Thymus (tissue), 11 donors: ENCODE results near the gene LPIN1. TPM values are rescaled to one million over a fixed set of nuclear protein-coding genes. Genes with fewer than 3 reads are reported as not detected.

ENCODE experiments used
- DNase-seq, 9 donors: peaks; one replicate each; pipeline ENCODE4 v3.0.0-alpha.2; 2013; ENCODE audit warnings: low spot score in 9 of 9, low read depth in 6 of 9, missing footprints in 1 of 9
- H3K27ac ChIP-seq, 2 donors: one replicate each; pipeline ENCODE4 v1.5.1; 2013; ENCODE audit warnings: control low read depth in 1 of 2, low read depth in 1 of 2, low read length in 1 of 2, mild to moderate bottlenecking in 1 of 2, moderate library complexity in 1 of 2
- H3K27me3 ChIP-seq, 2 donors: one replicate each; pipeline ENCODE4 v1.5.1; 2013; ENCODE audit warnings: low read length in 1 of 2; ENCODE audit not compliant: control insufficient read depth in 2 of 2, insufficient read depth in 1 of 2
- H3K36me3 ChIP-seq, 2 donors: one replicate each; pipeline ENCODE4 v1.5.1; 2013; ENCODE audit warnings: low read length in 1 of 2, mild to moderate bottlenecking in 1 of 2, moderate library complexity in 1 of 2; ENCODE audit not compliant: control insufficient read depth in 2 of 2, insufficient read depth in 2 of 2
- H3K4me1 ChIP-seq, 2 donors: one replicate each; pipeline ENCODE4 v1.5.1; 2013; ENCODE audit warnings: low read length in 2 of 2; ENCODE audit not compliant: control insufficient read depth in 2 of 2, insufficient read depth in 2 of 2
- H3K4me3 ChIP-seq, 2 donors: one replicate each; pipeline ENCODE4 v1.5.1; 2013; ENCODE audit warnings: low read length in 2 of 2, control low read depth in 1 of 2, mild to moderate bottlenecking in 1 of 2
- H3K9me3 ChIP-seq, 2 donors: one replicate each; pipeline ENCODE4 v1.5.1; 2013; ENCODE audit warnings: low read length in 1 of 2, mild to moderate bottlenecking in 1 of 2; ENCODE audit not compliant: control insufficient read depth in 2 of 2, insufficient read depth in 1 of 2
- WGBS: extraction: QIAGEN DNeasy Blood & Tissue Kit; methylation state at CpG from one replicate; pipeline ENCODE4 v1.1.7; 2013; 5-methylcytosine and 5-hydroxymethylcytosine counted together
- polyA plus RNA-seq: library from polyadenylated mRNA; stranded (reverse); fragments of 200-250 nt; gene quantifications from one replicate; pipeline ENCODE4 v1.2.3, GENCODE V29; 2013
- total RNA-seq: library from RNA; stranded (reverse); fragments of 120-200 nt; gene quantifications from one replicate; pipeline ENCODE4 v1.2.4, GENCODE V29; 2013
- donor health status: healthy.

LPIN1 gene
- total and polyA plus RNA-seq, 2 donors, result 15.6 to 46.6 TPM

- Histone ChIP-seq H3K9me3 (no peaks in the 10 kb centered on the region), H3K27me3 (no peaks in the 10 kb centered on the region), H3K4me1 (no peaks in the 10 kb centered on the region), H3K36me3 (peaks cover 29 to 52% of the 10 kb centered on the region in 2 donors), H3K4me3 (no peak overlapping the region), H3K27ac (no peak overlapping the region)
- WGBS, result 95% methylated on average over 8 of the region's 8 CpGs
- DNase-seq, result no peak
Observed at GRCh38 chr2:11771971-11772615, 25.7 kb downstream of the LPIN1 start.

- H3K27ac ChIP-seq, result no peak overlapping the region
- 84% methylated on average over 10 of the region's 10 CpGs for WGBS
- H3K36me3 ChIP-seq, result peaks cover 26 to 49% of the 10 kb centered on the region in 2 donors
- no peaks in the 10 kb centered on the region for H3K27me3 ChIP-seq
- H3K4me1 ChIP-seq, result no peaks in the 10 kb centered on the region
- no peaks in the 10 kb centered on the region for H3K9me3 ChIP-seq
- DNase-seq, result no peak
- no peak overlapping the region for H3K4me3 ChIP-seq
Observed at GRCh38 chr2:11773111-11773510, 26.7 kb downstream of the LPIN1 start.

- Histone ChIP-seq H3K27me3 (no peaks in the 10 kb centered on the region), H3K36me3 (peaks cover 26 to 50% of the 10 kb centered on the region in 2 donors), H3K27ac (no peak overlapping the region), H3K4me1 (peaks cover 1 to 3% of the 10 kb centered on the region in 2 donors), H3K4me3 (no peak overlapping the region), H3K9me3 (no peaks in the 10 kb centered on the region)
- DNase-seq, result no peak
- 91% methylated on average over 7 of the region's 7 CpGs for WGBS
Observed at GRCh38 chr2:11773747-11774525, 27.5 kb downstream of the LPIN1 start.

GRCh38 chr2:11774600-11774999 is 28.2 kb downstream of the LPIN1 start:
- Histone ChIP-seq H3K4me1 (peaks cover 2 to 6% of the 10 kb centered on the region in 2 donors), H3K27me3 (no peaks in the 10 kb centered on the region), H3K27ac (no peak overlapping the region), H3K9me3 (no peaks in the 10 kb centered on the region), H3K4me3 (no peak overlapping the region), H3K36me3 (peaks cover 26 to 53% of the 10 kb centered on the region in 2 donors)
- WGBS, result 91% methylated on average over 7 of the region's 7 CpGs
- DNase-seq, result no peak

GRCh38 chr2:11775384-11775783 is 29.0 kb downstream of the LPIN1 start:
- Histone ChIP-seq H3K36me3 (peaks cover 23 to 51% of the 10 kb centered on the region in 2 donors), H3K27ac (peak overlapping the region in 1 of 2 donors; percentile 47)
- 33% methylated on average over 4 of the region's 4 CpGs for WGBS

GRCh38 chr2:11777066-11777782 is 30.8 kb downstream of the LPIN1 start:
- WGBS, result 96% methylated on average over 24 of the region's 24 CpGs
- H3K36me3 ChIP-seq, result peaks cover 21 to 49% of the 10 kb centered on the region in 2 donors
- no peak overlapping the region for H3K27ac ChIP-seq
- no peaks in the 10 kb centered on the region for H3K9me3 ChIP-seq
- no peak for DNase-seq
- H3K27me3 ChIP-seq, result no peaks in the 10 kb centered on the region
- H3K4me1 ChIP-seq, result peaks cover 2 to 6% of the 10 kb centered on the region in 2 donors
- H3K4me3 ChIP-seq, result no peak overlapping the region

More at GRCh38 chr2:11775384-11775783, 29.0 kb downstream of the LPIN1 start:
- Histone ChIP-seq H3K4me3 (no peak overlapping the region), H3K27me3 (no peaks in the 10 kb centered on the region), H3K4me1 (peaks cover 2 to 6% of the 10 kb centered on the region in 2 donors), H3K9me3 (no peaks in the 10 kb centered on the region)
- DNase-seq, result peak in 2 of 9 donors; percentile 23 to 61

- H3K27me3 ChIP-seq, result no peaks in the 10 kb centered on the region
- no peak overlapping the region for H3K4me3 ChIP-seq
- H3K9me3 ChIP-seq, result no peaks in the 10 kb centered on the region
- H3K36me3 ChIP-seq, result peaks cover 26 to 55% of the 10 kb centered on the region in 2 donors
- no peak for DNase-seq
- no peak overlapping the region for H3K27ac ChIP-seq
- 96% methylated on average over 13 of the region's 13 CpGs for WGBS
- peaks cover 2 to 6% of the 10 kb centered on the region in 2 donors for H3K4me1 ChIP-seq
Observed at GRCh38 chr2:11777886-11778415, 31.5 kb downstream of the LPIN1 start.

GRCh38 chr2:11778416-11778815 is 32.0 kb downstream of the LPIN1 start:
- Histone ChIP-seq H3K27ac (no peak overlapping the region), H3K4me3 (no peak overlapping the region), H3K27me3 (no peaks in the 10 kb centered on the region), H3K4me1 (peaks cover 2 to 6% of the 10 kb centered on the region in 2 donors), H3K36me3 (peaks cover 28 to 55% of the 10 kb centered on the region in 2 donors), H3K9me3 (no peaks in the 10 kb centered on the region)
- 88% methylated on average over 4 of the region's 4 CpGs for WGBS
- no peak for DNase-seq
